Osteoblast (primary cell): Measurements from ENCODE around the gene FBXO21. TPM values are rescaled to one million over a fixed set of nuclear protein-coding genes. Genes with fewer than 3 reads are reported as not detected.

Experiments used
- DNase-seq: peaks from one replicate; pipeline ENCODE4 v3.0.0; 2011; ENCODE audit warnings: low spot score, mixed read lengths; ENCODE audit not compliant: insufficient read length; ENCODE audit errors: missing footprints
- H2AFZ ChIP-seq: 2 replicates; pipeline ENCODE4 v1.6.0; 2011; ENCODE audit warnings: mild to moderate bottlenecking, low read length
- H3K27ac ChIP-seq: 2 replicates; pipeline ENCODE4 v1.5.1; 2011; ENCODE audit warnings: mild to moderate bottlenecking, low read depth, low read length, moderate library complexity
- H3K27me3 ChIP-seq: 2 replicates; pipeline ENCODE4 v1.6.0; 2012; ENCODE audit warnings: mild to moderate bottlenecking, control low read depth, inconsistent platforms, low read length, moderate library complexity; ENCODE audit not compliant: insufficient read depth
- H3K36me3 ChIP-seq: 2 replicates; pipeline ENCODE4 v1.5.1; 2011; ENCODE audit warnings: mild to moderate bottlenecking, low read length, control low read depth, moderate library complexity; ENCODE audit not compliant: insufficient read depth
- H3K4me1 ChIP-seq: 2 replicates; pipeline ENCODE4 v1.5.1; 2011; ENCODE audit warnings: mild to moderate bottlenecking, low read length, control low read depth, moderate library complexity; ENCODE audit not compliant: insufficient read depth
- H3K4me2 ChIP-seq: 2 replicates; pipeline ENCODE4 v1.6.0; 2011; ENCODE audit warnings: mild to moderate bottlenecking, low read length; ENCODE audit not compliant: insufficient read depth
- H3K4me3 ChIP-seq: fragments of 200-600 bp; sonication (generic); 3 replicates; pipeline ENCODE4 v1.5.1; 2012; ENCODE audit warnings: mild to moderate bottlenecking, low read length, inconsistent platforms; ENCODE audit not compliant: insufficient read depth
- H3K79me2 ChIP-seq: 2 replicates; pipeline ENCODE4 v1.6.0; 2012; ENCODE audit warnings: mild to moderate bottlenecking, low read length, control low read depth, inconsistent platforms; ENCODE audit not compliant: insufficient read depth
- H3K9me3 ChIP-seq: 2 replicates; pipeline ENCODE4 v1.5.1; 2011; ENCODE audit warnings: low read depth, low read length, control low read depth
- H4K20me1 ChIP-seq: 2 replicates; pipeline ENCODE4 v1.6.0; 2012; ENCODE audit warnings: mild to moderate bottlenecking, low read length, control low read depth; ENCODE audit not compliant: insufficient read depth
- total RNA-seq: library from RNA; depleted of rRNA; stranded (reverse); fragments of >200 nt; gene quantifications from 2 replicates; pipeline ENCODE4 v1.2.3, GENCODE V29; 2012
- TF ChIP-seq, protein P1 (sequence below): IDR thresholded peaks from 2 replicates; pipeline ENCODE4 v1.5.1; 2011; ENCODE audit warnings: mild to moderate bottlenecking, low read depth, low read length, moderate library complexity; ENCODE audit errors: extremely low read depth

Gene FBXO21
- total RNA-seq, 1 donor: 81.1 TPM

- Histone ChIP-seq H3K27ac (no peak overlapping the region), H3K4me2 (no peak overlapping the region), H3K4me3 (no peak overlapping the region), H3K36me3 (no peaks in the 10 kb centered on the region), H2AFZ (no peak overlapping the region), H3K4me1 (no peaks in the 10 kb centered on the region), H3K9me3 (no peaks in the 10 kb centered on the region), H3K27me3 (no peaks in the 10 kb centered on the region), H3K79me2 (no peaks in the 10 kb centered on the region), H4K20me1 (no peaks in the 10 kb centered on the region)
- TF ChIP-seq, protein P1, sequence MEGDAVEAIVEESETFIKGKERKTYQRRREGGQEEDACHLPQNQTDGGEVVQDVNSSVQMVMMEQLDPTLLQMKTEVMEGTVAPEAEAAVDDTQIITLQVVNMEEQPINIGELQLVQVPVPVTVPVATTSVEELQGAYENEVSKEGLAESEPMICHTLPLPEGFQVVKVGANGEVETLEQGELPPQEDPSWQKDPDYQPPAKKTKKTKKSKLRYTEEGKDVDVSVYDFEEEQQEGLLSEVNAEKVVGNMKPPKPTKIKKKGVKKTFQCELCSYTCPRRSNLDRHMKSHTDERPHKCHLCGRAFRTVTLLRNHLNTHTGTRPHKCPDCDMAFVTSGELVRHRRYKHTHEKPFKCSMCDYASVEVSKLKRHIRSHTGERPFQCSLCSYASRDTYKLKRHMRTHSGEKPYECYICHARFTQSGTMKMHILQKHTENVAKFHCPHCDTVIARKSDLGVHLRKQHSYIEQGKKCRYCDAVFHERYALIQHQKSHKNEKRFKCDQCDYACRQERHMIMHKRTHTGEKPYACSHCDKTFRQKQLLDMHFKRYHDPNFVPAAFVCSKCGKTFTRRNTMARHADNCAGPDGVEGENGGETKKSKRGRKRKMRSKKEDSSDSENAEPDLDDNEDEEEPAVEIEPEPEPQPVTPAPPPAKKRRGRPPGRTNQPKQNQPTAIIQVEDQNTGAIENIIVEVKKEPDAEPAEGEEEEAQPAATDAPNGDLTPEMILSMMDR: no peak
- no peak for DNase-seq
These were observed 65.0 kb downstream of the FBXO21 start for GRCh38 chr12:117125272-117125613.

- Histone ChIP-seq H3K4me1 (no peaks in the 10 kb centered on the region), H3K4me3 (no peak overlapping the region), H2AFZ (no peak overlapping the region), H3K27me3 (no peaks in the 10 kb centered on the region), H3K4me2 (no peak overlapping the region), H3K27ac (no peak overlapping the region), H4K20me1 (no peaks in the 10 kb centered on the region), H3K9me3 (no peaks in the 10 kb centered on the region), H3K79me2 (no peaks in the 10 kb centered on the region), H3K36me3 (no peaks in the 10 kb centered on the region)
- TF ChIP-seq, protein P1: no peak
- no peak for DNase-seq
These were observed 65.6 kb downstream of the FBXO21 start for GRCh38 chr12:117124421-117125271.

DNA sequence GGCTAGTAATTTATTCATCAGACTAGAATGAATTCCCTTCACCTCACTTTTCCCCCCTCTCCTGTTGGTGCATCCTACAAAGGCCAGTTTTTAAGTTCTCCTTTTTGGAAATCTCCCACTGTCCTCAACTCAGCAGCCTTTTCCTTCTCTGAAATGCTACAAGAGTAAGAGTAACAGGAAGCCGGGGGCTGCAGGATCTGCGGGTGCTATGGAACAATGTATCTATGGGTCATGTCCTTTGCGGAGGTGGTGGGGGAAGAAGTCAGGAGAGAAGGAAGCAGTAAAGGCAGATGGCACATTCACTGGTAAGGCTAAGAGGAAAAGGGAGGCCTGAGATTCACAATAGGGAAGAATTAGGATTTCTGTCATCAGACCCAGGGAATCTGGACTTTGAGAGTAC lies 68.8 kb downstream of the FBXO21 start:
- Histone ChIP-seq H3K27me3 (no peaks in the 10 kb centered on the region), H3K4me2 (no peak overlapping the region), H3K36me3 (no peaks in the 10 kb centered on the region)

DNA sequence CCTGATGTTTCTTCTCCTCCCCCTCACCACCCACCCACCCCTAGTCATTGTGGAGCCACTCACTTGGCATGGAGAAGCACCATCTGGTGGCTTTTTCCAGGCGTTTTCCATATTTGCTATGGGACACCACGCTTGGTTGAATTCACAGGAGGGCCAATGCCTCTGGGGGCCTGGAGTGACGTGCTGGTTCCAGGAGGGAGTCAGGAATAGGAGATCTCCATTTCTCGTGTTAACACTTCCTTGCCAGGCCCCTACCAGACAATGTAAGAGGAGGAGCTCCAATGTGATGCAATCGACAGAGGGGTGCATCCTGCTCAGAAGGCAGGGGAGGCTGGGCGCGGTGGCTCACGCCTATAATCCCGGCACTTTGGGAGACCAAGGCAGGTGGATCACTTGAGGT lies 69.5 kb downstream of the FBXO21 start:
- TF ChIP-seq, protein P1: no peak

More for the DNA sequence above, 68.8 kb downstream of the FBXO21 start:
- Histone ChIP-seq H3K4me3 (no peak overlapping the region), H3K4me1 (peaks cover 3% of the 10 kb centered on the region), H3K9me3 (no peaks in the 10 kb centered on the region), H4K20me1 (no peaks in the 10 kb centered on the region), H2AFZ (no peak overlapping the region), H3K27ac (no peak overlapping the region), H3K79me2 (no peaks in the 10 kb centered on the region)
- TF ChIP-seq, protein P1: no peak
- no peak for DNase-seq

More for the DNA sequence above, 69.5 kb downstream of the FBXO21 start:
- Histone ChIP-seq H3K27ac (no peak overlapping the region), H3K9me3 (no peaks in the 10 kb centered on the region), H3K36me3 (no peaks in the 10 kb centered on the region), H3K4me2 (no peak overlapping the region), H3K4me3 (no peak overlapping the region), H3K27me3 (no peaks in the 10 kb centered on the region), H3K79me2 (no peaks in the 10 kb centered on the region), H2AFZ (no peak overlapping the region), H4K20me1 (no peaks in the 10 kb centered on the region), H3K4me1 (peaks cover 3% of the 10 kb centered on the region)
- DNase-seq: no peak
